HUDEP-2 (cell line): ENCODE results near the gene C16orf46.

Experiments used
- DNase-seq, 76 experiments: peaks; one replicate each; lab custom pipeline; 2025; ENCODE audit not compliant: unreplicated experiment in 76 of 76; lab: John Stamatoyannopoulos, UW

The C16orf46 gene

GRCh38 chr16:81076566-81077075 is 417 bp downstream of the C16orf46 start:
- DNase-seq: peak in 73 of 76 experiments; percentile 42 to 99 (median 88)

- DNase-seq: no peak
Measured at GRCh38 chr16:81073560-81074330, 3.3 kb downstream of the C16orf46 start.

DNA sequence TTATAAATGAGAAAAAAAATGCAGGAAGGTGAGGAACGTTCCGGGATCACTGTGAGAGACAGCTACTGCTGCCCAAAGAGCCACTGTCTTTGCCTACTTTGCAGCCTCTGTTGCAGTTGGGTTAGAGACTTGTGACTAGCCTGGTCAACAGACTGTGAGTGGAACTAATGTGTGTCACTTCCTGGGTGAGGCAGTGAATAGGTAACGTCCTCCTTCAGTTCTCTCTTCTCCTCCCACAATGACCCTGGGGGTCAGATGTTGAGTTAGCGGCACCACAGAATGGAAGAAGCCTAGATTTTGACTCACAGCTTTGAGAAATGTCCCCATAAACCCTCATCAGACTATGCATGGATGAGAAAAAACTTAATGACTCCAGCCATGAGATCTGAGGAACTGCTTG is 5.2 kb downstream of the C16orf46 start:
- peak in 1 of 76 experiments; percentile 10 for DNase-seq

GRCh38 chr16:81070979-81071378 is 6.1 kb downstream of the C16orf46 start:
- no peak for DNase-seq

DNA sequence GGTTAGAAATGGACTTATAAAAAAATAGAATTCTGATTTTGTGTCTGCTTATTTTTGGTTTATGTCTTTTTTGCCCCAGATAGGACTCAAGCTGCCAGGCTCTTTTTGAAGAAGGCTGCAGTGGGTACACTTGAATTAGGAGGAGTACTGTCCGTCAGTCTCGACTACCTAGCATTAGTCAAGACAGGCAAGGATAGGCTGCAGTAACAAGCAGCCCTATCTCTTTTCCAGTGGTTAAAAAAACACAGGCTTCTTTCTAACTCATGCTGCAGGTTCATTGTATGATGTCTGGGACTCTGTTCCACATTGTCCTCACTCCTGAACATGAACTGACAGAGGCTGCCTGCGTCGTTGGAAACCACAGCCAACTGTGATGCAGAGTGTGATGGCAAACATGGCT is 8.0 kb downstream of the C16orf46 start:
- DNase-seq: no peak

- no peak for DNase-seq
Measured at GRCh38 chr16:81067166-81067565, 9.9 kb downstream of the C16orf46 start.

GRCh38 chr16:81066681-81067080 is 10.4 kb downstream of the C16orf46 start:
- DNase-seq: no peak

DNA sequence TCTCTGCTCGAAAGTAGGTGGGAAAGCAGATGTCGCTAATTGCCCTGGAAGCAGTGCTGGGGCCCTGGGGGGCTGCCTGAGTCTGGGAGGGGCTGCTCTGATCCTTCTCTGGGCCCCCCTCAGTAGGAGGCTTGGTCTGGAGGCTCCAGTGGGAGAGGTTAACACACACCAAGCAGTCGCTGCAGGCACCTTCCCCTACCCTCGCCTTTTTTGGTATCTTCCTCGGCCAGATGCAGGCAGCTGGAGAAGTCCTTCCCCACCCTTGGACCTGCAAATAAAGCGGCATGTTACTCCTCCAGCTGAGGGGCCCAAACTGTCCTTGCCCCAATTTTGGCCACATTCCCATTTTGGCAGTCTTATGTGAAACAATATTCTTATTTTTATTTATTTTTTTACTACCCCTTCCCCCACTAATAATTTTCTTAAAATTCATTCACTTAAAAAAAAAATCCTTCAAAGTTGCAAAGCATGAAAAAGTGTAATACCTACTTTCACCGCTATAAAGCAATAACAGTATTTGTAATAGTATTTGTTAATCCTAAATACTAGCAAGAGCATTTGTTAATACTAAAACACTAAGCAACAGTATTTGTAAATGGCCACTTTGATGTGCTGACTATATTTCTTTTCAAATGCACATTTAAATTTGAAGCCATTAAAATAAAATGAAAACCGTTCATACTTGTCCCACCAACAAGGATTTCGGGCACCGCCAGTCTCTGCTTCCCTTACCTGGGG is 15.0 kb downstream of the C16orf46 start:
- peak in 3 of 76 experiments; percentile 5 to 25 (median 7) for DNase-seq

- DNase-seq: no peak
Measured at GRCh38 chr16:81061307-81061640, 15.8 kb downstream of the C16orf46 start.

DNA sequence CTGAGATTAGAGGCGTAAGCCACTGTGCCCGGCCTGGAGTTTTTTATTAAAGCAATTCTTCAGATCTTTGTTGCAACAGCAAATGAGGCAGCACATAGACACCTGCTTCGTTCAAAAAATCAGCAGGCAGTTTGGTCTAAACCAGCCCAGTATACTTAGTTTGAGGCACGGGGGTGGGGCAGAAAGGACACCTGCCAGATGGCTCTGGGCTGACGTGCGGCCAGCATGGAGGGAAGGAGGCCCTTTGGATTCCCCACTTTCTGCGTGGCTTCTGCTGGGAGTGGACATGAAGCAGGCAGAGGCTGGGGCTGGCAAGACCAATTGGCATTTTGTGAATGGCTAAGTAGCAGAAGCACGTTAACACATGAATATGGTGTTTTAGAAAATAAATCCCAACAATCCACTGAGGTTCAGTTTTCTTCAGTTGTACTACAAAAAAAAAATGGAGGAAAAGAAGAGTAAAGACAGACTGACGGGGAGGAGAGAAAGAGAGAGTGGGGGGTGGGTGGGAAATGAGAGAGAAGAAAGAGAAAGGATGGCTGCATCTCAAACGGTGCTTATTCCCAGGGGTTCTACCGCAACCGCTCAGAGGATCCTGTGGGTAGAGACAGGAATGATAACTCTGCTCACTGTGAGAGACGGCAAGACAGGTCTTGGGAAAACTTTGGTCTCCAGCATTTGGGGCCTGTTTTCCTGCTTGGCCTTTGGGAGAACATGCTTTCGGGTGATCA is 16.3 kb downstream of the C16orf46 start:
- no peak for DNase-seq

- DNase-seq: no peak
Measured at GRCh38 chr16:81053761-81054160, 23.3 kb downstream of the C16orf46 start.

- no peak for DNase-seq
Measured at GRCh38 chr16:81042821-81043220, 34.2 kb downstream of the C16orf46 start.

DNA sequence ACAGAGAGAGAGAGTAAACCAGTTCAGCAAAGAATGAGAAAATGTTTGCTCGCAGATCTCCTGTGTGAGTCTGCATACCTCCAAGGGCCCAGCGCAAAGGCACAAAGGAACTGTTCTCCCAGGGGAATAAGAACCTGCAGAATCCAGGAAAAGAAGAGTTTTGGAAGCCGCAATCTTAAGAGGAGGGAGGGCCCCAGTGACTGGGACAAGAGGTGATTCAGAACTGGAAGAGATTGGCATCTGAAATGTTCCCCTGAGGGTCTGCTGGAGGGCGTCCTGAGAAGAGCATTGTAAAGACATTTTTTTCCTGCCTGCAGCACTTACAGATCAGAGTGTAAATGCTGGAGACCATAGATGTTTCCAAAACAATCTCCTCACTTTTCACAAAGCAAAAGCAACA is 35.3 kb downstream of the C16orf46 start:
- no peak for DNase-seq

DNA sequence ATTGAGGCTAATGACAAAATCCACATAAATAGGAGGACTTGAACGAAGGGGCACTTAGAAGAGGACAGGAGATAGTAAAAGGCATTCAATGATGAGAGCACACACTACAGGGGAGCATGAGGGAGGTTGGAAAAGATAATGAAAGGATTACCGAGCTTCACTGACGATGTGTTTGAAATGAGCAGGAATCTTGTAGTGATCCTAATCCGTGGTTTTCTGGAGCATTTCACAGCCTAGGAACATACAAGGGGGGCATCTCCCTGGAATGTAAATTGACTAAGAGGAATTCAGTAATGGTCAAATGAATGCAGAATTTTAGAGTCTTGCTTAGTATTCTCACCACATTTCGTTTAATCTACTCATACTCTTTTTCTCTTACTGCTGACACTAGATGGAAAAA is 36.2 kb downstream of the C16orf46 start:
- no peak for DNase-seq

- DNase-seq: no peak
Measured at GRCh38 chr16:81040131-81040530, 36.9 kb downstream of the C16orf46 start.

GRCh38 chr16:81036751-81037350 is 40.2 kb downstream of the C16orf46 start:
- DNase-seq: peak in 14 of 76 experiments; percentile 2 to 31 (median 10)

DNA sequence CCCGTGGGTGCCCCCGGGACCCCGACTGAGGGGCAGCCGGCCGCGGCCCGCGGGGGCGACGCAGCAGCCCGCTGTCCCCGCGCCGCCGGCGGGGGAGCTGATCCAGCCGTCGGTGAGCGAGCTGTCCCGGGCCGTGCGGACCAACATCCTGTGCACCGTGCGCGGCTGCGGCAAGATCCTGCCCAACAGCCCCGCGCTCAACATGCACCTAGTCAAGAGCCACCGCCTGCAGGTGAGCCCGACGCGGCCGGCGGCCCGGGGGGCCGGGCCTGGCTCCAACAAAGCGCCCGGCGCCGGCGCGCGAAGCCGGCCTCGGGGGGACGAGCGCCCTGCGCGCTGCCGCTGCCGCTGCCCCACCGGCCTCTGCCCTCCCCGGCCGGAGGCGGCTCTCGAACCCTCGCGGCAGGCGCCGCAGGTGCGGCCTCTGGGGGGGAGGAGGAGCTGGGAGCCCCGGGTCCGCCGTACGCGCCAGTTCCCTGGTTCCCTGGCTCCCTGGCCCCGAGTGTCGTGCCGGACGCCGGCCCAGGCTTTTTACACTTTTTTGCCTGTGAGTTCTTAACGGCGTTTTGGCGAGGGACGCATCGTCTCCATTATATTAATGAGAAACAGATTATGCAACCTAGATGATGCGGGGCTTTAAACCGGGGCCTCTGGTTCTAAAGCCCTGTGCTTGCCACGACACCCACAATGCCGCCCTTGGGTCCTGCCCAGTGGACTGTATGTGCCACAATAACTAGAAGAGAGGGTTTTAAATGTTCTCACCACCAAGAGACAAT is 40.9 kb downstream of the C16orf46 start:
- DNase-seq: peak in 28 of 76 experiments; percentile 1 to 53 (median 22)

DNA sequence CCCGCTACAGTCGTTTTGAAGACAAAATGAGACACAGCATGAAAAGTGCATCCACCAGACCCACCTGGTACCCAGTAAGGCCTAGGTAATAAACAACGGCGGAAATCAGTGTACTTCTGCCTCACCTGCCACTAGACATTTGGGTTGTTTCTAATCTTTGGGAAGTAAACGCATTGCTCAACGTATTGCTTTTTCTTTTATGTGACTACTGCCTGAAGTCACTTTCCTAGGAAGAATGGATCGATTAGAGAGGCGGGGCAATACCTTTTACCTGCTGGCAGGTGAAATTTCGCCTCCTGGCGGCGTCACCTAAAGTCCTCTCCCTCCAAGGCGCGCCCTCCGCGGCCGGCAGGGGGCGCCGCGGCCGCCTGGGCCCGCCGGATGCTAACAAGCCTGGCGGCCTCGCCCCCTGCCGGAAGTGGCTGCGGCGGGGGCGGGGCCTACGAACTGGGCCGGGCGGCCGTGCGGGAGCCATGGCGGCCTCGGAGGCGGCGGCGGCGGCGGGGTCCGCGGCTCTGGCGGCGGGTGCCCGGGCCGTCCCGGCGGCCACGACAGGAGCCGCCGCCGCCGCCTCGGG is 41.6 kb downstream of the C16orf46 start, which contains the start of gene ATMIN:
ATMIN (plus strand) TSS at position 445 of the 577 bp plus-strand sequence; CDS start at position 474, 29 bp downstream.
- peak in 70 of 76 experiments; percentile 21 to 83 (median 66) for DNase-seq

GRCh38 chr16:81029930-81030604 is 47.0 kb downstream of the C16orf46 start:
- DNase-seq: no peak
